Measurements from ENCODE around the gene DENND4B.

GRCh38 chr1:153976819-153977249 is 30.3 kb upstream of the DENND4B start:
- no peak for TF ChIP-seq POLR2A (IDR thresholded peaks at IDR 0.05; ENCODE audit: low read length)
- no peak for TF ChIP-seq GATA1 (IDR thresholded peaks at IDR 0.05; ENCODE audit: low read depth, low read length)
